Astrocyte of the cerebellum (primary cell): ENCODE measurements around the gene ZNF746.

ENCODE experiments used
- DNase-seq: peaks from one replicate; pipeline ENCODE4 v3.0.0-alpha.2; 2011; ENCODE audit warnings: low read depth
- H3K4me3 ChIP-seq: 2 replicates; pipeline ENCODE4 v1.5.1; 2011; ENCODE audit warnings: mild to moderate bottlenecking, low read depth, low read length, moderate library complexity
- CTCF ChIP-seq: IDR thresholded peaks from 2 replicates; pipeline ENCODE4 v1.5.1; 2012; ENCODE audit warnings: low read length, low read depth, moderate library complexity, mild to moderate bottlenecking; ENCODE audit errors: missing control alignments
- in situ Hi-C: cut with HindIII; loops from 2 replicates; pipeline ENCODE4 v1.10.0; 2017; ENCODE audit warnings: low sequenced_read_pairs

The ZNF746 gene

GRCh38 chr7:149443523-149443922 is 54.1 kb downstream of the ZNF746 start:
- TF ChIP-seq CTCF = no peak

GRCh38 chr7:149442924-149443323 is 54.7 kb downstream of the ZNF746 start:
- TF ChIP-seq CTCF = no peak
- H3K4me3 ChIP-seq = no peak overlapping the region
- in situ Hi-C loops = no loop called here
- DNase-seq = no peak

More at GRCh38 chr7:149443523-149443922, 54.1 kb downstream of the ZNF746 start:
- in situ Hi-C loops = no loop called here
- no peak for DNase-seq
- H3K4me3 ChIP-seq = no peak overlapping the region

- no peak overlapping the region for H3K4me3 ChIP-seq
- no peak for TF ChIP-seq CTCF
- in situ Hi-C loops = no loop called here
- DNase-seq = no peak
Measured at GRCh38 chr7:149440222-149440621, 57.4 kb downstream of the ZNF746 start.

- DNase-seq = no peak
- no peak for TF ChIP-seq CTCF
- in situ Hi-C loops = no loop called here
Measured at GRCh38 chr7:149436358-149436757, 61.3 kb downstream of the ZNF746 start.

GRCh38 chr7:149433124-149433523 is 64.5 kb downstream of the ZNF746 start:
- H3K4me3 ChIP-seq = no peak overlapping the region
- in situ Hi-C loops = no loop called here
- TF ChIP-seq CTCF = no peak
- DNase-seq = no peak

More at GRCh38 chr7:149436358-149436757, 61.3 kb downstream of the ZNF746 start:
- H3K4me3 ChIP-seq = no peak overlapping the region

GRCh38 chr7:149432121-149432691 is 65.4 kb downstream of the ZNF746 start:
- in situ Hi-C loops = no loop called here
- no peak for TF ChIP-seq CTCF
- DNase-seq = no peak

More at GRCh38 chr7:149432121-149432691, 65.4 kb downstream of the ZNF746 start:
- no peak overlapping the region for H3K4me3 ChIP-seq
